Activated naive CD4-positive, alpha-beta T cell (primary cell): ENCODE data around the gene IGFBP3.

Source experiments
- DNase-seq, 4 experiments: peaks; one replicate each; lab custom pipeline; 2025; lab: John Stamatoyannopoulos, UW

Gene IGFBP3

GRCh38 chr7:45872116-45873034, 48.7 kb downstream of the IGFBP3 start:
- DNase-seq = no peak

GRCh38 chr7:45869426-45869825, 51.6 kb downstream of the IGFBP3 start:
- no peak for DNase-seq

DNA sequence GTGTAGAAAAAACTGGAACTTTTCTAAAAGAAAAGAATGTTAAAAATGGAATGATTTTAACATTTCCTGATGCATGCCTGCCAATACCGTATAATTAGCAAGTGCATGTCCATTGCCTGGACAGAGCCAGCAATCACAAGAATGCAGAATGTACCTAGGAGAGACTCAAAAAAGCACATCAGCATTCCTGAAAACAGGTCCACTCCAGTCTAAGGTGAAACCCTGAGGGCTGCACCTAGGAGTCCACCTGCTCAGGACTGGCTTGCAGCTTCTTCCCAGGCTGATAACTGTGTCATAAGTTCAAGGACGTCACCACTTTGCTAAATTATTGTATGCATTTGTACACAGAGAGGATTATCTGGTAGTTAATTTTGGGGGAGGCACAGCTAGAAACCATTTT, 53.6 kb downstream of the IGFBP3 start:
- no peak for DNase-seq

DNA sequence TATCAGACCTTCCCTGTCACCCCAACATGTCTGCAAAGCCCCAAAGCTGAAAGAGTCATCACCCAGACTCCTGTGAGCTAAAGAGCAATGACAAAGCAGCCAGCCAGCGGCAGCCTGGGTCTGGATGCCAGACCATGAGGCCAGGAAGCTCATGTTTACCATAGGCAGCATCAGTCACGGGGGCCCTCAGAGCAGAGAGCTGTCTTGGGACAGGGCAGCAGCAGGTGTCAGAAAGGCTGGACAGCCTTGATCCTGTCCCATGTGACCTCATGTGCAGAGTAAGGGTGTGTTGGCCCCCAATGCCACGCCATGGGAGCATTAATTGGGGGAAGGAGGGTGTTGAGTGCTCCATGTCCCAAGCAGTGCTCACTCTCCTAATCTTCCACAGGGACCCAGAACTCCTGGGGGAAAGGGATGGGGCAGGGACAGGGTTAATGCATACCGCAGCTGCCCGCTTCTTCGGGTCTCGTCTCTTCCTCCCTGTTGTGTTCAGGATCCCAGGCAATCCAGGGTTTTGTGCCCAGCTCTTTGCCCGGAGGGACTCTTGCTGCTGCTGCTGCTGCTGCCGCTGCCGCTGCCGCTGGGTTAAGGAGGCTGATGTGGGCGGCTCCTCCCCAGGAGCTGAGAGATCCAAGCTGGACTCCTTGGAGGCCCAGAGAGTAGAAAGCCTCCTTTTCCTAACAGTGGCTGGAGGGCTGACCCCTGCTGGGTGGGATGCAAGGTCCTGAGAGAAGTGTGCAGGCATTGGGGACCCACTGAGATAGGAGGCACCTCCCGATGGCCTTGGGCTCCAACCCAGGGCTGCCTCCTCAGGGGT, 55.3 kb downstream of the IGFBP3 start:
- DNase-seq = no peak

GRCh38 chr7:45863715-45864114, 57.4 kb downstream of the IGFBP3 start:
- no peak for DNase-seq
